A172 (cell line): Measurements from ENCODE around the gene RAP1A. TPM values are rescaled to one million over a fixed set of nuclear protein-coding genes. Genes with fewer than 3 reads are reported as not detected.
"Not testable (repeated sequence)": the region's sequence is repeated elsewhere in the genome, so short reads cannot be mapped to it uniquely, and the experiment has no call there.

Experiments used
- DNase-seq: peaks from one replicate; pipeline ENCODE4 v3.0.0-alpha.2; 2015; ENCODE audit warnings: low spot score
- total RNA-seq: library from RNA; depleted of rRNA; stranded (reverse); fragments of >200 nt; shearing (Covaris generic); gene quantifications from 2 replicates; pipeline ENCODE4 v1.2.3, GENCODE V29; 2014

Gene RAP1A
- total RNA-seq, 1 experiment from 2014 or later = 27.9 TPM

DNA sequence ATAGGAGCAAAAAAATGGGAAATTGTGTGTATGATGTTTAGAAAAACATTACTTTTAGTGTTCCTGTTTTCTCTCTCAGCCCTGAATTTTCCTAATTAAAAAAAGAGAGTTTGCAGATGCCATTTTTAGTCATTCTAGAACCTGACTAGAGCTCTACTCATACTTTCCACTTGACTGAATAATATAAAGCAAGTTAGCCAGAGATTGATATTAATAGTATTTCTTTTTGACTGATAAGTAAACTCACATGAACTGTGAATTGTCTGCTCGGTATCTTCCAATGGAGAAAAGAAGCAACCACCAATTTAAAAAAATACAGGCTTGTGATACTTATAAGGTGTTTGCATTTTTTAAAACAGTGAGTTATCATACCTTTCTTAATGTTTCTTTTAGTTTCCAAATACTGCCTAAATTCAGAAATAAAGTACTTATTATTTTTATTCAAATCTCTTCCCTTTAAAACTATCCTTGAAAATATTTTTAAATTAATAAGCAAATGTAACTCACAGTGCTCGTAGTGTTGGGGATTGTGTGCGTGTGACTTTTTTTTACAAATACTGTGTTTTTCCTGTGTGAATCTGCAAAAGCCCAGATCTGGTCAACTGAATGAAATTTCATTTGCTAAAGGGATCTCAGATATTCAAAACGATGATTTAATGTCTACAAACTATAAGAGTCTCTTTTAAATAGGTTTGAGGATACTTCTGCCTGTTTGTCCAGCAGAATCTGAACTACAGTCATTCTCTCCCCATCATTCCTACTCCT, 9.8 kb downstream of the RAP1A start:
- DNase-seq = no peak

DNA sequence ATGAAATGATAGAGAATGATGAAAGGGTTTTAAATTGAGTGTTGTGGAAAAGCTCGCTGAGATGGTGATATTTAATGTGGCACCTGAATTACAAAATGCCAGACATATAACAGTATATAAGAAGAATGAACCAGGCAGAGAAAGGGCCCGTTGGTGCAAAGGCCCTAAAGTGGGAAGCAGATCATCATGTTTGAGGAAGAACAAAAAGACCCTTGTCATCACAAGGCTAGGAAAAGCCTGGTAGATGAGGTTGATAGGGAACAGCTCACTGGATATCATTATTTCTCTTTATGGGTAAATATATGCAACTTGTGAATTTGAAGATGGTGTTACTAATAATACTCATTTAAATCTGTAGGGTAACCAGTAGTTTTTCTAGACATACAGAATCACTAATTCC, 11.0 kb downstream of the RAP1A start:
- no peak for DNase-seq

DNA sequence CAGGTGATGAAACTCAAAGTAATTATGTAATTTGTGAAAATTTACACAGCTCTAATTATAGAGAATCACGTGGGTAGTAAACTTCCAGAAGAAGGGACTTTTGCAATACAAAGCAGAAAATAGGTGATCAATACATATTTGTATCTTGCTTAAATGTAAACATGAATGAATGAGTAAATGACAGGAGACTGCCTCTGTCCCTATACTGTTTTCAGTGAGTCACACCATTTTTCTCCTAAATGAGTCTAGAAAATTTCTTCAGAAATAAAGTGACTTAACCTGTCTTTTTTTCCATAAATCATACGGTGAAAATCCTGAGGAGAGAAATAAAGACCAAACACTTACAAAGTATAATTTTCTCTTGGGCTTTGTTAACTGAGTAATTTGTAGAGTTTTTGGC, 11.9 kb downstream of the RAP1A start:
- DNase-seq = no peak

DNA sequence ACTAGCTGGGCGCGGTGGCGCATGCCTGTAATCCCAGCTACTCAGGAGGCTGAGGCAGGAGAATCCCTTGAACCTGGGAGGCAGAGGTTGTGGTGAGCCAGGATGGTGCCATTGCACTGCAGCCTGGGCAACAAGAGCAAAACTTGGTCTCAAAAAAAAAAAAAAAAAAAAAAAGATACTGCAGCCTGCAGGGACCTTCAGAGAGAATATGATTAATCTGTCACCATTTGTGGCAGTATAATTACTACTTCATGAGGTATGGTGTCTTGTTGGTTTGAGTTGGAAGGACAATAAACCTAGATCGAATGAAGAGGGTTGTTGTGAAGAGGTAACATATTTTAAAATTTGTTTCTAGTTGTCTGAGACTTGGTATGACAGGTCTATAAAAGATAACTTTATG, 13.2 kb downstream of the RAP1A start:
- DNase-seq = not testable (repeated sequence)

DNA sequence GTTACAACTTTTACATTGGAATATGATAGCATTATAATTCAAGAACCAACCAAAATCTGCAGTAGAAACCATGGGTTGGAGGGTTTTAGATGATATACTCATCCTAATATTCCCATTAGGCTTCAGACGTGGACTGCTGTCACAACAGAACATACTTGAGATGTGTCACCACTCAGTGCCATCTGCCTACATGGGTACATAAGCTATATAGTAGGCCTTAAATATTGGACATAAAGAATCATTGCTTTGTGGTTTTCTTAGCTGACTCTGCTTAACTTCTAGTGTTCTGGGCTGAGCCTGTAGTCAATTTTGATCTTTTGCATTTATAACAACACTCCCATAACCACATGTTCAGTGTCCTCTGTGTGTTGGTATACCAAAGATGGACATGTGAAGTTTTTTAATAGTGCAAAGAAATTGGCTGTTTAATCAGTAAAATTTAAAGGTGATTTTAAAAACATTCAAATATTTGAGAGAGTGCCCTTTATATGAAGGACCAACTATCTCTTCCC, 14.2 kb downstream of the RAP1A start:
- DNase-seq = no peak

DNA sequence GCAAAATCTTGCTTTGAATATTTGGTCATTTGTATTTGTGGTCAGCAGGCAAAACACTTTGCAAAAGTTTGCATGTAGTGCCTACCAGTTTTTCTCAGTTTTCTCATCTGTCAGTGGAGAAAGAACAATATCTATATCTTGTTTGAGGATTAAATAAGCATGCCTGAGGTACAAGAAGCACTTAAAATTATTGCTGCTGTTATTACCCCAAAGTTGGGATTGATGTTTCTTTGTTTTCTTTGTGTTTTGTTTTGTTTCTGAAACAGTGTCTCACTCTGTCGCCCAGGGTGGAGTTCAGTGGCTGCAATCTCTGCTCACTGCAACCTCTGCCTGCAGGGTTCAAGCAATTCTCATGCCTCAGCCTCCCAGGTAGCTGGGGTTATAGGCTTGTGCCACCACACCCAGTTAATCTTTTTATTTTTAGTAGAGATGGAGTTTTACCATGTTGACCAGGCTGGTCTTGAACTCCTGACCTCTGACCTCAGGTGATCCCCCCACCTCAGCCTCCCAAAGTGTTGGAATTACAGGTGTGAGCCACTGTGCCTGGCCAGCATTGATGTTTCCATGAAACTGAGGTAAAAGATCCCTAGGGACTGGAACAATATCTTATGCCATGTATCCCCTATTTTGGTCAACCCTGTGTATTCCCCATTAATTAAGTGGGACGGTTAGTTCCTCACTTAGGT, 15.9 kb downstream of the RAP1A start:
- DNase-seq = no peak

DNA sequence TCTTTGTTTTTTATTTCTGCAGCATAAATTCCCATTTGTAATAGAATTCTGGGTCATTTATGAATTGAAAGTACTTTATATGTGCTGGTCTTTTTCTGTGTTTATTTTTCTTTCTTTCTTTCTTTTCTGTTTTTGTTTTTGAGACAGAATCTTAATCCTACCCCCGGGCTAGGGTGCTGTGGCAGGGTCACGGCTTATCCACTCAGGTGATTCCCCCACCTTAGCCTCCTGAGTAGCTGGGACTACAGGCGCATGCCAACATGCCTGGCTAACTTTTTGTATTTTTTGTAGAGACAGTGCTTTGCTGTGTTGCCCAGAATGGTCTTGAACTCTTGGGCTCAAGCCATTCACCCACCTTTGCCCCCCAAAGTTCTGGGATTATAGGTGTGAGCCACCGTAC, 18.7 kb downstream of the RAP1A start:
- no peak for DNase-seq

DNA sequence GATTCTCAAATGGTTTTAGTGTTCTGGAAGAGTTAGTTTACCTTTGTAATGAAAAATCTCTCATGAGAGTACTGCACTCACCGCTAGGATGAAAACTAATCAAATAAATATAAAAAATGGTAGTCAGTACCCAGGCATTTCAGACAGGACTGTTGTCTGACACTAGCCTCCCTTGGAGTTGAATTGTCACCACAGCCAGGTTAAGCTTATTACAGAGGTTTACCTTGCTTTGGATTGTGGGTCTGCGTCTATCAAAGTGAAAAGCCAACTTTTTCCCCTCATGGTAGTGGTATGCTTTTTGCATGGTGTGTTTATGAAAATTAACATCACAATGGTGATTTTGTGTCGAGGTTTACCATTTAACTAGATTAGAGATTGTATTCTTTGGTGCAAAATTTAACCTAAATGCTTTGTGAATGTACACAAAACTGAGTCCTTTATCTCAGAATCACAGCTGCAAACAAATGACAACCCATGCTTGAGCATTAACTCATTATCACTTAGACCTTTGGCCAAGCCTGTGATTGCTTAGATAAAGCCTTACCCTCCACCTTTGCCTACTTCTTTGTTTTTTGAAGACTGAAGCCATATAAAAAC, 20.1 kb downstream of the RAP1A start:
- no peak for DNase-seq

DNA sequence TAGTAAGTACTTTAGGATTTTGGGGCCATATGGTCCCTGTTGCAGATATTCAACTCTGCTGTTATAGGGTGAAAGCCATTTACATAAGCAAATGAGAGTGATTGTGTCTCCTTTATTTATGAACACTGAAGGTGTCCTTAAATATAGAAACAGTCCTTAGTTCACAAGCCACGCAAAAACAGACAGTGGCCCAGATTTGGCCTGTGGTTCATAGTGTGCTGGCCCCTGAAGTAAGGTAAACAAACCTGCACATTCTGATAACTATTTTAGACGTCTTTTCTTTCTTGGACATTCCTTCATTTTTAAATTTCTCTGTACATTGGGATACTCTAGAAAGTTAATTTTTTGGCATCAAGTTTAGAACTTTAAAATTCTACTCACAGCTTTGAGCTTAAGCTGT, 23.5 kb downstream of the RAP1A start:
- DNase-seq = no peak

DNA sequence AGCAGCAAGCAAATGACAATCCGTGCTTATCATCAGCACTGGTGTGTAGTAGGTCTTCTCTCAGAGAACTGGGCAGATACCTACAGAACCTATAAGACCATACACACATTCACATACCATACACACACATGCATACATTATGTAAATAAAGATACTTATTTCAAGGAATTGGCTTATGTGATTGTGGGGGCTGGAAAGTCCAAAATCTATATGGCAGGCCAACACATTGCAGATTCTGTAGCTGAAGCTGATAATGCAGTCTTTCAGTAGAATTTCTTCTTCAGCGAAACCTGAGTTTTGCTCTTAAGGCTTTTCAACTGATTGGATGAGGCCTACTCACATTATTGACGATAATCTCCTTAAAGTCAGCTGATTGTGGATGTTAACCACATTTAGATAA, 24.1 kb downstream of the RAP1A start:
- DNase-seq = no peak

DNA sequence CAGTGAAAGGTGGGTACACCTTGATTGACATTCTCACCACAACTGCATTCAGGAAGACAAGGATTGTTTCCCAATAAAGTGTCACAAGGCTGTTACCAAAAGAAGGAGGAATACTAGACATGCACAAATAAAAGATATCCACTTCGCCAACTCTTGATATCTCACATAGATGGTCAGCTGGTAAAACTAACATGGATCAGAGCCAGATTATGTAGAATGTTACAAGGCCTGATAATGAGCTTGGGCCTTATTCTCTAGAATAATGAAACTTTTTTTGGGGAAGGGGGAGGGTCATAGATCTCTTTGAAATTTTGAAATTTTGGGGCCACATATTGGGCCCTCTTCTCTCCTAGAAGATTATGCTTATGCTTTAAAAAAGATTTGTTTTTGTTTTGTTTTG, 24.9 kb downstream of the RAP1A start:
- DNase-seq = no peak

DNA sequence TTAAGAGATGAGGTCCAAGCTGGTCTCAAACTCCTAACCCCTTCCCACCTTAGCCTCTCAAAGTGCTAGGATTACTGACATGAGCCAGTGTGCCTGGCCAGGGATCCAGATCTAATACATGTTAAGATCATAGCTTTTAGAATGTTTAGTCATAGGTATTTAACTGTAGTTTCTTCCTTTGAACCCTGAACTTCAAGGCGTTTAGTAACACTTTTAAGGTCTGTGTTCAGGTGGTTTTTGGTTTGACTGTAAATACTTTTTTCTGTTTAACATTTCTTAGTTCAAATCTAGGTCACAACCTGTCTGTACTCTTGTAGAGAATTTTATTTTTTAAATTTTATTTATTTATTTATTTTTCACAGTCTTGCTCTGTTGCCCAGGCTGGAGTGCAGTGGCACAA, 28.1 kb downstream of the RAP1A start:
- DNase-seq = no peak

DNA sequence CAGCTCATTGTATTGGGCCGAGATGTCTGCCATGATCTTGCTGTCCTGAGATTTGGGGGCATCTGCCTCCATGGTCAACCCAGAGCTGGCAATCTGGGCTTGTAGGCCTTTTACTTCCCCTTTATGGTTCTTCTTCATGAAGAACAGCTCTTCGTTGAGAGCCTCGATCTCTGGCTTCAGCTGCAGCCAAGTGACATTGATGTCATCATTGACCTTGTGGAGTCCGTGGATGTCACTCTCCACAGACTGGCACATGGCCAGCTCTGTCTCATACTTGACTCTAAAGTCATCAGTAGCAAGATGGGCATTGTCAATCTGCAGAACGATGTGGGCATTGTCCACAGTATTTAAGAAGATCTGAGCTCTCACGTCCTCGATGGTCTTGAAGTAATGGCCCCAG, 29.2 kb downstream of the RAP1A start:
- DNase-seq = no peak

DNA sequence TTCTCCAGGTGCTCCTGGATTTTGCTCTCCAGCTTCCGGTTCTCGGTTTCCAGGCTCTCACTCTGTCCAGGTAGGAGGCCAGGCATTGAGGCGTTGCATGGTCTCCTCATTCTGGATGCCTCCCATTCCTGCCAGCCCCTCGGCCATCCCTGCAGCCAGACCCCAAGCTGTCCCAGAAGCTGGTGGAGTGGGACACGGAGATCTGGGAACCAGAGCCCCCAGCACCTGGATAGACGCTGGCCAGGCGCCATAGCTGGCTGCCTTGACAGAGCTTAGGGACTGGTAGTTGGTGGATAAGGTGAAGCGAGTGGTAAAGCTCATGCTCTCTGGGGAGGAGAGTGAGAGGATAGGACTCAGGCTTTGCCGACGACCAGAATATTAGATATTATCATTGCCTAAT, 29.6 kb downstream of the RAP1A start:
- no peak for DNase-seq

DNA sequence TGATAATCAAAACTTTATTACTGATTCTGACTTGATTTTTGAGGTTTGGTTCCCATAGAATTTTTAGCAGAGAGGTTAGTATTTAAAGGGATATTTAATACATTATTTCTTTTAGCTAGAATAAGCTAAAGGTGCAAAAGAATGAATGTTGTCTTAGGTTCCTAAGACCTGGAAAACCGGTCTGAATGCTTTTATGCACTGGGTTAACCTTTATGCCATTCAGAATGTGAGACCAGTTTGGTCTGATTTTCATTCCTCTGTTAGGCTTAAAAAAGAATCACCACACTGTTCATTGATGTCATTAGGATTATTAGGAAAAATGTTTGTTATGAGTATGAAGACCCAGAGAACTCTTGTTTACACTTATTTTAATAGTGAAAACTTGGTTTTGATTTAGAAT, 30.1 kb downstream of the RAP1A start:
- DNase-seq = no peak

DNA sequence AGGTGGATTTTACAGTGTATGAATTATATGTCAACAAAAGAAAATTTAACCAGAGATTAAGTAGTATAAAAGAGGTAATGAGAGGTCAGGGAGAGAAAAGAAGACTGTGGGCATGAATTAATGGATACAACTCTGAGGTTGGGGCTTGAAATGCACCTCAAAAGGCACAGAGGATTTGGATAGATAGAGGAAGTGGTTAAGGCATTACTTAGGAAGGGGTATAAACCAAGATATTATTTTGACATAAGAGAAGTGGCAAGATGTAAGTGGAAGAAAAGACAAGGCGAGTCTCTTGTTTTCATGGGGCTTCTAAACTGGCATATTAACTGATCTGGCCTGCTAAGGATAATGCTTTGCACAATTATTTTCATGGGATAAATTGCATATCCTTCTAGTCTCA, 34.1 kb downstream of the RAP1A start:
- no peak for DNase-seq

DNA sequence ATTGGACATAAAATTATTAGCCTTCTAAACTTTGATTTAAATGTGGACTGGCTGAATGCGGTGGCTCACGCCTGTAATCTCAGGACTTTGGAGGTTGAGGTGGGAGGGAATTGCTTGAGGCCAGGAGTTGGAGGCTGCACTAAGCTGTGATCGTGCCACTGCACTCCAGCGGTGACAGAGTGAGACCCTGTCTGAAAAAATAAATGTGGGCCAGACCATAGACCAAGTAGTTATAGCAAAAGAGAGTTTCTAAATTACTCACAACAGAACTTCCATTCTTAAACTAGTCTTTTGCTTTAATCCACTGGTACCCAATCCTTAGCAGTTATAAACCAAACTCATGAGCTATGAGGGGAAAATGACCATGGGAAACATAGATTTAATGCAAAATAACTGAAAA, 35.2 kb downstream of the RAP1A start:
- DNase-seq = no peak

DNA sequence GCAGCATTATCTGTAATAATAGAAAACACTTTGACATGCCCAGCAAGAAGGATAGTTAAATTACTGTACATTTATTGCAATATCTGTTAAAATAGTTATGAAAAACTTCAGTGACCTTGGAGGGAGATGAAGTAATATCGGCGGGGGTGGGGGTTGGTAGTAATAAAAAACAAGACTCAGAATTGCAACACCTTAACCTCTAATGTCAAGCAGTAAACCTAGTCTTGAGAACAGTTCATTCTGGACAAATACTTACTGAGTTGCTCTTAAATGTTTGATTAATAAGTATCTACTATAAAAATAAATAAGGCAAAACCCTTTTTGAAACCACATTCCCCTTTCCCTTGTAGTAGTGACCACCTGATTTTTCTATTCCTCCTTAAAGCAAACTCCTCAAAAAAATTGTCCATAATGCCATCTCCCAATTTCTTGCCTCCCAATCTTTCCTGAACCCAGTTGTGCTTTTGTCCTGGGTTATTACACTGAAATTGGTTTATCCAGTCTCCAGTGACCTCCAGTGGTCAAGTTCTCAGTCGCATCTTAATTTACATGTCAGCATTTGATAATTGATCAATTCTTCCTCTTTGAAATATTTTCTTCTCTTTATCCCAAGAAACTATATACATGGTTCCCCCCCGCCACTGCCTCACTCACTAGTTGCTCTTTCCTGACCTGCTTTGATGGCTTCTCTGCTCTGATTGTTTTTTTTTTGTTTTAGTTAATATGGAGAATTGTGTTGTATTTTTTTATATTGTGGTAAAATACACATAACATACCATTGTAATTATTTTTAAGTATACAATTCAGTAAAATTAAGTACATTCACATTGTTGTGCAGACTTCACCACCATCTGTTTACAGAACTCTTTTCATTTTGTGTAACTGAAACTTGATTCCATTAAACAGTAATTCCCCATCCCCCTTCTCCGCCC, 36.8 kb downstream of the RAP1A start:
- peak; percentile 40 for DNase-seq

DNA sequence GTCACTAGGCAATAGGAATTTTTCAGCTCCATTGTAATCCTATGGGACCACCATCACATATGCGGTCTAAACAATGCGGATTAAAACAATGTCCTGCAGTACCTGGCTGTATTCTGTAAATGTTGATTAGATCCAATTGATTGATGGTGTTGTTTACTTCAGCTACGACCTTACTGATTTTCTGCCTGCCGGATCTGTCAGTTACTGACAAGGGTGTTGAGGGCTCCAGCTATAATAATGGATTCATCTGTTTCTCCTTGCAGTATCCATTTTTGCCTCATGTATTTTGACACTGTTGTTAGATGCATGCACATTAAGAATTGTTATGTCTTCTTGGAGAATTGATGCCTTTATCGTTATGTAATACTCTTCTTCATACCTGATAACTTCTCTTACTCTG, 39.0 kb downstream of the RAP1A start:
- DNase-seq = no peak

DNA sequence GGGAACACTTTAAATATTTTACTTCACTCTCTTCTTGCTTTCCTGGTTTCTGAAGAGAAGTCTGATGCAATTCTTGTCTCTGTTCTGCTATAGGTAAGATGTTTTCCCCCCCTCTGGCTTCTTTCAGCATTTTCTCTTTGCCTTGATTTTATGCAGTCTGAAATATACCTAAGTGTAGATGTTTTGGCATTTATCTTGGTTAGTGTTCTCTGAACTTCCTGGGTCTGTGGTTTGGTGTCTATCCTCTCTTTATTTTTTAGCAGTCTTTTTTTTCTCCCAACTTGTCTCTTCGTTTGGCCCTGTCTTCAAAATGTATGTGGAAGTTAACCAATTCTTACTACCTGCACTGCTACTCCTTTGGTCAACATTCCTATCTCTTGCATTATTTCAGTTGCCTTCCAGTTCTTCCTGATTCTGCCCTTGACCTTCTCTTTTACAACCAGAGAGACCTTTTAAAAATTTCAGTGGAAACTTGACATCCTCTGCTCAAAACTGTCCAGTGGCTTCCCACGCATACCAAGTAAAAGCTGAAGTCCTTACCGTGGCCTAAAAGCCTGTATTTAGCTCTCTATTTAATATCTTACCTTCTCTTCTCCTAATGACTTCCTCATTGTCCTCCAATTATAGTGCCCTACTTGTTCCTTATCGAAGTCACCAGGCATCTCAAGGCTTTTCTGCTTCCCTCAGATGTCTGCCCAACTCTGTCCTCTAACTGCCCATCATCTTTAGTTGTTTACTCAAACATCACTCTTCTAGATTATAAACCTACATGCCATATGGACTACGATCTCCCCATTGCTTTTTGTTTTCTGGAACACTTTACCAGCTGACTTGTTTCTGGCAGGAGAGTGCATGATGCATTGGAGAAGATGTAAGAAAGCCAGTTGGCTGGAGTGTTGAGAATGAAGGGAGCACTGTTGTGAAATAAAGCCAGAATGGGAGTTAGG, 40.9 kb downstream of the RAP1A start:
- DNase-seq = no peak

DNA sequence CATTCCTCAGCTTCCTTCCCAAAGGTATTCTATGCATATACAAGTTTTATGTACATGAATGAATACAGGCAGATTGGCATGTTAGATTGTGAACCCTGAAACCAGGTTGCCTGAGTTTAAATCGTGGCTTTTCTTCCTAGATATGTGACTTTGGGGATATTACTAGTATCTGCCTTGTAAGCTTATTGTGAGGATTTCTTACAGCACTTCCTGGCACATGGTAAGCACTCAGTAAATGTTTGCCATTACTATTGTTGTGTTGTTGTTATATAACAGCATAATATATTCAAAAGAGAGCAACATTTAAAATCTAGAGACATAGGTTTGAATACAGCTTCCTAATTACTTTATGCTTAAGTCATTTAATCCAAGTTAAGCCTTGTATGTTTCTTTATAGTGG, 45.1 kb downstream of the RAP1A start:
- DNase-seq = no peak
